WTC11 (cell line): ENCODE data around the gene GSTP1. TPM values are rescaled to one million over a fixed set of nuclear protein-coding genes. Genes with fewer than 3 reads are reported as not detected.
A peak's percentile ranks its signal among the peaks of the same experiment; 100 is the strongest.

Experiments
- CREM ChIP-seq: sonication (generic); formaldehyde crosslinking; IDR thresholded peaks from 2 replicates; pipeline ENCODE4 v1.8.1; 2022; ENCODE audit warnings: mild to moderate bottlenecking, missing genetic modification reagents, moderate library complexity
- ETV6 ChIP-seq: sonication (generic); formaldehyde crosslinking; IDR thresholded peaks from 2 replicates; pipeline ENCODE4 v1.8.1; 2022; ENCODE audit warnings: mild to moderate bottlenecking, missing genetic modification reagents
- FOXJ3 ChIP-seq: sonication (generic); formaldehyde crosslinking; IDR thresholded peaks from 2 replicates; pipeline ENCODE4 v1.9.0; 2021; ENCODE audit warnings: missing genetic modification reagents, mild to moderate bottlenecking, borderline replicate concordance
- FOXK1 ChIP-seq: sonication (generic); formaldehyde crosslinking; IDR thresholded peaks from 2 replicates; pipeline ENCODE4 v1.8.0; 2022; ENCODE audit warnings: mild to moderate bottlenecking, moderate library complexity, missing genetic modification reagents
- FOXP4 ChIP-seq: sonication (generic); formaldehyde crosslinking; IDR thresholded peaks from 2 replicates; pipeline ENCODE4 v1.8.0; 2022; ENCODE audit warnings: mild to moderate bottlenecking, missing genetic modification reagents
- HMGXB4 ChIP-seq: sonication (generic); formaldehyde crosslinking; IDR thresholded peaks from 2 replicates; pipeline ENCODE4 v1.8.1; 2023; ENCODE audit warnings: mild to moderate bottlenecking, moderate library complexity, missing genetic modification reagents
- JUN ChIP-seq: sonication (generic); formaldehyde crosslinking; IDR thresholded peaks from 2 replicates; pipeline ENCODE4 v1.8.0; 2023; ENCODE audit warnings: mild to moderate bottlenecking, missing genetic modification reagents
- MLX ChIP-seq: sonication (generic); formaldehyde crosslinking; IDR thresholded peaks from 2 replicates; pipeline ENCODE4 v1.8.1; 2023; ENCODE audit warnings: mild to moderate bottlenecking, missing genetic modification reagents, moderate library complexity
- MYBL2 ChIP-seq: sonication (generic); formaldehyde crosslinking; IDR thresholded peaks from 2 replicates; pipeline ENCODE4 v1.8.1; 2023; ENCODE audit warnings: mild to moderate bottlenecking, moderate library complexity, missing genetic modification reagents
- RELA ChIP-seq: sonication (generic); formaldehyde crosslinking; IDR thresholded peaks from 2 replicates; pipeline ENCODE4 v1.8.1; 2022; ENCODE audit warnings: missing genetic modification reagents, mild to moderate bottlenecking, borderline replicate concordance
- SP1 ChIP-seq: sonication (generic); formaldehyde crosslinking; conservative IDR thresholded peaks from 2 replicates; pipeline ENCODE4 v1.8.1; 2022; ENCODE audit warnings: missing genetic modification reagents
- ZBTB21 ChIP-seq: sonication (generic); formaldehyde crosslinking; IDR thresholded peaks from 2 replicates; pipeline ENCODE4 v1.8.1; 2023; ENCODE audit warnings: mild to moderate bottlenecking, missing genetic modification reagents, borderline replicate concordance
- ZNF423 ChIP-seq: fragments of 250-450 bp; sonication (Bioruptor Pico); IDR thresholded peaks from 2 replicates; pipeline ENCODE4 v2.1.2; 2022; ENCODE audit warnings: mild to moderate bottlenecking, moderate library complexity
- total RNA-seq: library from RNA; stranded (reverse); gene quantifications from 3 replicates; pipeline ENCODE4 v1.2.3, GENCODE V29; 2021
- TF ChIP-seq, protein P1 (sequence below): sonication (generic); formaldehyde crosslinking; IDR thresholded peaks from 2 replicates; pipeline ENCODE4 v1.8.0; 2023; ENCODE audit warnings: missing genetic modification reagents, mild to moderate bottlenecking, borderline replicate concordance
- TF ChIP-seq, protein P2 (sequence below): sonication (generic); formaldehyde crosslinking; IDR thresholded peaks from 2 replicates; pipeline ENCODE4 v1.8.1; 2022; ENCODE audit warnings: mild to moderate bottlenecking, moderate library complexity, missing genetic modification reagents
- TF ChIP-seq, protein P3 (sequence below): sonication (generic); formaldehyde crosslinking; IDR thresholded peaks from 2 replicates; pipeline ENCODE4 v1.8.1; 2023; ENCODE audit warnings: mild to moderate bottlenecking, missing genetic modification reagents, moderate library complexity
- TF ChIP-seq, protein P4 (sequence below): sonication (generic); formaldehyde crosslinking; IDR thresholded peaks from 2 replicates; pipeline ENCODE4 v1.8.1; 2023; ENCODE audit warnings: mild to moderate bottlenecking, missing genetic modification reagents

Gene GSTP1
- total RNA-seq, 1 experiment from 2014 or later = 1,452 TPM

- TF ChIP-seq, protein P1, sequence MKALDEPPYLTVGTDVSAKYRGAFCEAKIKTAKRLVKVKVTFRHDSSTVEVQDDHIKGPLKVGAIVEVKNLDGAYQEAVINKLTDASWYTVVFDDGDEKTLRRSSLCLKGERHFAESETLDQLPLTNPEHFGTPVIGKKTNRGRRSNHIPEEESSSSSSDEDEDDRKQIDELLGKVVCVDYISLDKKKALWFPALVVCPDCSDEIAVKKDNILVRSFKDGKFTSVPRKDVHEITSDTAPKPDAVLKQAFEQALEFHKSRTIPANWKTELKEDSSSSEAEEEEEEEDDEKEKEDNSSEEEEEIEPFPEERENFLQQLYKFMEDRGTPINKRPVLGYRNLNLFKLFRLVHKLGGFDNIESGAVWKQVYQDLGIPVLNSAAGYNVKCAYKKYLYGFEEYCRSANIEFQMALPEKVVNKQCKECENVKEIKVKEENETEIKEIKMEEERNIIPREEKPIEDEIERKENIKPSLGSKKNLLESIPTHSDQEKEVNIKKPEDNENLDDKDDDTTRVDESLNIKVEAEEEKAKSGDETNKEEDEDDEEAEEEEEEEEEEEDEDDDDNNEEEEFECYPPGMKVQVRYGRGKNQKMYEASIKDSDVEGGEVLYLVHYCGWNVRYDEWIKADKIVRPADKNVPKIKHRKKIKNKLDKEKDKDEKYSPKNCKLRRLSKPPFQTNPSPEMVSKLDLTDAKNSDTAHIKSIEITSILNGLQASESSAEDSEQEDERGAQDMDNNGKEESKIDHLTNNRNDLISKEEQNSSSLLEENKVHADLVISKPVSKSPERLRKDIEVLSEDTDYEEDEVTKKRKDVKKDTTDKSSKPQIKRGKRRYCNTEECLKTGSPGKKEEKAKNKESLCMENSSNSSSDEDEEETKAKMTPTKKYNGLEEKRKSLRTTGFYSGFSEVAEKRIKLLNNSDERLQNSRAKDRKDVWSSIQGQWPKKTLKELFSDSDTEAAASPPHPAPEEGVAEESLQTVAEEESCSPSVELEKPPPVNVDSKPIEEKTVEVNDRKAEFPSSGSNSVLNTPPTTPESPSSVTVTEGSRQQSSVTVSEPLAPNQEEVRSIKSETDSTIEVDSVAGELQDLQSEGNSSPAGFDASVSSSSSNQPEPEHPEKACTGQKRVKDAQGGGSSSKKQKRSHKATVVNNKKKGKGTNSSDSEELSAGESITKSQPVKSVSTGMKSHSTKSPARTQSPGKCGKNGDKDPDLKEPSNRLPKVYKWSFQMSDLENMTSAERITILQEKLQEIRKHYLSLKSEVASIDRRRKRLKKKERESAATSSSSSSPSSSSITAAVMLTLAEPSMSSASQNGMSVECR (CRISPR knock-in tag) = peak; percentile 45; the same call in 1 of the 2 replicates
- TF ChIP-seq ZBTB21 (CRISPR knock-in tag) = 0 out of 2 replicates have a peak, but pooled peaks have one; percentile 74
- peak; percentile 69; the same call in 1 of the 2 replicates for TF ChIP-seq JUN (CRISPR knock-in tag)
- TF ChIP-seq RELA (CRISPR knock-in tag) = peak; percentile 25; the same call in 1 of the 2 replicates
- peak; percentile 79; the same call in 1 of the 2 replicates for TF ChIP-seq FOXP4 (CRISPR knock-in tag)
- peak; percentile 80 for TF ChIP-seq FOXK1
- TF ChIP-seq ZNF423 (CRISPR knock-in tag) = peak; percentile 94
- no peak for TF ChIP-seq FOXJ3 (CRISPR knock-in tag)
- TF ChIP-seq HMGXB4 = peak; percentile 88
- TF ChIP-seq, protein P2, sequence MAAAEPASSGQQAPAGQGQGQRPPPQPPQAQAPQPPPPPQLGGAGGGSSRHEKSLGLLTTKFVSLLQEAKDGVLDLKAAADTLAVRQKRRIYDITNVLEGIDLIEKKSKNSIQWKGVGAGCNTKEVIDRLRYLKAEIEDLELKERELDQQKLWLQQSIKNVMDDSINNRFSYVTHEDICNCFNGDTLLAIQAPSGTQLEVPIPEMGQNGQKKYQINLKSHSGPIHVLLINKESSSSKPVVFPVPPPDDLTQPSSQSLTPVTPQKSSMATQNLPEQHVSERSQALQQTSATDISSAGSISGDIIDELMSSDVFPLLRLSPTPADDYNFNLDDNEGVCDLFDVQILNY = peak; percentile 71; the same call in 1 of the 2 replicates
- peak; percentile 76 for TF ChIP-seq ETV6 (CRISPR knock-in tag)
- TF ChIP-seq CREM (CRISPR knock-in tag) = peak; percentile 65; the same call in 1 of the 2 replicates
- TF ChIP-seq, protein P3, sequence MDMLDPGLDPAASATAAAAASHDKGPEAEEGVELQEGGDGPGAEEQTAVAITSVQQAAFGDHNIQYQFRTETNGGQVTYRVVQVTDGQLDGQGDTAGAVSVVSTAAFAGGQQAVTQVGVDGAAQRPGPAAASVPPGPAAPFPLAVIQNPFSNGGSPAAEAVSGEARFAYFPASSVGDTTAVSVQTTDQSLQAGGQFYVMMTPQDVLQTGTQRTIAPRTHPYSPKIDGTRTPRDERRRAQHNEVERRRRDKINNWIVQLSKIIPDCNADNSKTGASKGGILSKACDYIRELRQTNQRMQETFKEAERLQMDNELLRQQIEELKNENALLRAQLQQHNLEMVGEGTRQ (CRISPR knock-in tag) = peak; percentile 43; the same call in 1 of the 2 replicates
- TF ChIP-seq MLX (CRISPR knock-in tag) = peak; percentile 79; the same call in 1 of the 2 replicates
- TF ChIP-seq MYBL2 = no peak
- TF ChIP-seq, protein P4, sequence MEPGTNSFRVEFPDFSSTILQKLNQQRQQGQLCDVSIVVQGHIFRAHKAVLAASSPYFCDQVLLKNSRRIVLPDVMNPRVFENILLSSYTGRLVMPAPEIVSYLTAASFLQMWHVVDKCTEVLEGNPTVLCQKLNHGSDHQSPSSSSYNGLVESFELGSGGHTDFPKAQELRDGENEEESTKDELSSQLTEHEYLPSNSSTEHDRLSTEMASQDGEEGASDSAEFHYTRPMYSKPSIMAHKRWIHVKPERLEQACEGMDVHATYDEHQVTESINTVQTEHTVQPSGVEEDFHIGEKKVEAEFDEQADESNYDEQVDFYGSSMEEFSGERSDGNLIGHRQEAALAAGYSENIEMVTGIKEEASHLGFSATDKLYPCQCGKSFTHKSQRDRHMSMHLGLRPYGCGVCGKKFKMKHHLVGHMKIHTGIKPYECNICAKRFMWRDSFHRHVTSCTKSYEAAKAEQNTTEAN (CRISPR knock-in tag) = no peak; the same call in 1 of the 2 replicates
- peak; percentile 79 for TF ChIP-seq SP1 (CRISPR knock-in tag)
Measured at GRCh38 chr11:67583247-67584204, at the start of gene GSTP1 (continued).
